ENCODE measurements around the gene AMBRA1. TPM values are rescaled to one million over a fixed set of nuclear protein-coding genes. Genes with fewer than 3 reads are reported as not detected.
"Not testable (repeated sequence)": the region's sequence is repeated elsewhere in the genome, so short reads cannot be mapped to it uniquely, and the experiment has no call there.

AMBRA1 gene
- total and polyA plus RNA-seq, 2 experiments from 2014 or later = 10.5 to 52.7 TPM

- TF ChIP-seq CTCF (IDR thresholded peaks at IDR 0.05; ENCODE audit: low read depth, low read length) = no peak
- peaks cover 3% of the 10 kb centered on the region for H3K36me3 ChIP-seq
- no peak overlapping the region for H3K27ac ChIP-seq
- H3K9me3 ChIP-seq (ENCODE audit: low read depth) = no peaks in the 10 kb centered on the region
- no peaks in the 10 kb centered on the region for H3K27me3 ChIP-seq
- H3K4me3 ChIP-seq = no peak overlapping the region
- H3K4me1 ChIP-seq (ENCODE audit: low read depth) = peaks cover 8% of the 10 kb centered on the region
- DNase-seq (ENCODE audit: low read depth in 1 of 2, low spot score in 1 of 2) = no peak
Observed at GRCh38 chr11:46374815-46375214, 219.0 kb downstream of the AMBRA1 start.

- H3K4me3 ChIP-seq = no peak overlapping the region
- no peaks in the 10 kb centered on the region for H3K27me3 ChIP-seq
- no peaks in the 10 kb centered on the region for H3K9me3 ChIP-seq (ENCODE audit: low read depth)
- peaks cover 3% of the 10 kb centered on the region for H3K36me3 ChIP-seq
- H3K27ac ChIP-seq = no peak overlapping the region
- no peak for TF ChIP-seq CTCF (IDR thresholded peaks at IDR 0.05; ENCODE audit: low read depth, low read length)
- H3K4me1 ChIP-seq (ENCODE audit: low read depth) = peaks cover 4% of the 10 kb centered on the region
- DNase-seq (ENCODE audit: low read depth in 1 of 2, low spot score in 1 of 2) = no peak
Observed at GRCh38 chr11:46373787-46374740, 219.8 kb downstream of the AMBRA1 start.

GRCh38 chr11:46372501-46372900 is 221.3 kb downstream of the AMBRA1 start:
- H3K27ac ChIP-seq; H3K27me3 ChIP-seq; H3K9me3 ChIP-seq (ENCODE audit: low read depth); H3K4me1 ChIP-seq (ENCODE audit: low read depth); H3K36me3 ChIP-seq; DNase-seq (ENCODE audit: low read depth in 1 of 2, low spot score in 1 of 2); H3K4me3 ChIP-seq: not testable (repeated sequence)

- no peaks in the 10 kb centered on the region for H3K27me3 ChIP-seq
- H3K4me1 ChIP-seq (ENCODE audit: low read depth) = peaks cover 5% of the 10 kb centered on the region
- no peak overlapping the region for H3K4me3 ChIP-seq
- TF ChIP-seq CTCF (IDR thresholded peaks at IDR 0.05; ENCODE audit: low read depth, low read length) = no peak
- peaks cover 3% of the 10 kb centered on the region for H3K36me3 ChIP-seq
- no peaks in the 10 kb centered on the region for H3K9me3 ChIP-seq (ENCODE audit: low read depth)
- no peak overlapping the region for H3K27ac ChIP-seq
- no peak for DNase-seq (ENCODE audit: low read depth in 1 of 2, low spot score in 1 of 2)
Observed at GRCh38 chr11:46372086-46372485, 221.7 kb downstream of the AMBRA1 start.

GRCh38 chr11:46371262-46371661 is 222.6 kb downstream of the AMBRA1 start:
- not testable (repeated sequence) for H3K4me3 ChIP-seq; H3K9me3 ChIP-seq (ENCODE audit: low read depth); H3K36me3 ChIP-seq; H3K27me3 ChIP-seq; H3K4me1 ChIP-seq (ENCODE audit: low read depth); DNase-seq (ENCODE audit: low read depth in 1 of 2, low spot score in 1 of 2); H3K27ac ChIP-seq

GRCh38 chr11:46370253-46370652 is 223.6 kb downstream of the AMBRA1 start:
- TF ChIP-seq CTCF (IDR thresholded peaks at IDR 0.05; ENCODE audit: low read depth, low read length) = no peak
- H3K9me3 ChIP-seq (ENCODE audit: low read depth) = no peaks in the 10 kb centered on the region
- H3K27me3 ChIP-seq = no peaks in the 10 kb centered on the region
- no peaks in the 10 kb centered on the region for H3K36me3 ChIP-seq
- DNase-seq (ENCODE audit: low read depth in 1 of 2, low spot score in 1 of 2) = no peak
- no peak overlapping the region for H3K4me3 ChIP-seq
- H3K4me1 ChIP-seq (ENCODE audit: low read depth) = peaks cover 9% of the 10 kb centered on the region
- no peak overlapping the region for H3K27ac ChIP-seq

Measured in cardiac muscle cell (in vitro differentiated cells and primary cell).